ENCODE results near the gene LCMT2.
"Not testable (repeated sequence)": the region's sequence is repeated elsewhere in the genome, so short reads cannot be mapped to it uniquely, and the experiment has no call there.

Gene LCMT2

DNA sequence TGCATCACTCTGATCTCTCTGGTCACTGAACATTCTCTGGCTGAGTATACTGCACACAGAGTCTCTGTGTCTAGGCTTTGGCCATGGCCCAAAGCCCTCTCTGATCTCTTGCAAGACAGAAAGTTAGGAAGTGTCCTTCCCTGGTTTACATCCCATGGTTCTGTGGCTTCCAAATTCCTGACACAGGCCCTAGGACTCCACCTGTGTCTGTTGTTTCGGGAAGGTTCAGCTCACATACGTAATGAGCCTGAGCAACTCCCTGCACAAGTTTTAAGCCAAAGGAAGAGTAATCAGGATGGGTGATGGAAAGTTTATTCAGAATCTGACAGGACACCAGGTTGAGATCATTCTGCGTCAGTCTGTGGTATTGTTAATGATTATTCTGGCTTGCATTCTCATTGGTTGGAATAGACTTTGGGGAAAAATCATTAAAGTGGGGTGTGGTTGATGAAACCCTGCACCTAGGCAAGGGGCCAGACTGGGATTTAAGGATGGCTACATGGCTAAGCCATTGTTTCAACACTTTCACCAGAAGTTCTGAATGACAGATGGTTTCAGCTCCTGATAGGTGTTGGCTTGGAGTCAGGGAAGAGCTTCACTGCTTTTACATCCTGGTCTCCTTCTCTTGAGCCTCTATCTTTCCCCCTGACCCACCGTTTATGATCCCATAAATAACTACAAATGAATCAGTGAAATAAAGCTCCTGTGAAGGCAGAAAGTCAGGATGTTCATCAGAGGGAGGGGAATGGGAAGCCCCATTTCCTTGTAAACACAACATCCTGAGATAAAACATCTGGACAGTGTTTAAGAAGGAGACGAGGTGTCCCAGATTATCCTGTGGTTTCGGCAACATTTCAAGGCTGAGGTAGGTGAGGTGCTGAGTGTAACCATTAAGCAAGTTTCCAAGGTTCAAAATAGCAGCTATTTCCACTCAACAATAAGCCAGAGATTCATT is 14.1 kb downstream of the LCMT2 start:
- DNase-seq (ENCODE audit: low spot score) = no peak

- no peak for DNase-seq (ENCODE audit: low spot score)
These were observed 16.2 kb downstream of the LCMT2 start for GRCh38 chr15:43314171-43314570.

DNA sequence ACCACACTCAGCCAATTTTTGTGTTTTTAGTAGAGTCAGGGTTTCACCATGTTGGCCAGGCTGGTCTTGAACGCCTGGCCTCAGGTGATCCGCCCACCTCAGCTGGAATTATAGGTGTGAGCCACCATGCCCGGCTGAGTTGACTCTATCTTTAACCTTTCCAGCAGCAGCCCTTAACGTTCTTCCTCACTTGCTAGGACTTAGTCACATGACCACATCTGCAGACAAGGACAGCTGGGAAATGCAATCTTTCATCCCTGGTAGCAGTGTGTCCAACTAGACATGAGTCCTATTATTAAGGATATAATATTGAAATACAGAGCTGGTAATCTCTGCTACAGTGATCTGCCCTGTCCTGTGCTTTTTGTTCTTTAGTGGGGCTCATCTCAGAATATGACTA is 18.0 kb downstream of the LCMT2 start:
- no peak for DNase-seq (ENCODE audit: low spot score)

DNA sequence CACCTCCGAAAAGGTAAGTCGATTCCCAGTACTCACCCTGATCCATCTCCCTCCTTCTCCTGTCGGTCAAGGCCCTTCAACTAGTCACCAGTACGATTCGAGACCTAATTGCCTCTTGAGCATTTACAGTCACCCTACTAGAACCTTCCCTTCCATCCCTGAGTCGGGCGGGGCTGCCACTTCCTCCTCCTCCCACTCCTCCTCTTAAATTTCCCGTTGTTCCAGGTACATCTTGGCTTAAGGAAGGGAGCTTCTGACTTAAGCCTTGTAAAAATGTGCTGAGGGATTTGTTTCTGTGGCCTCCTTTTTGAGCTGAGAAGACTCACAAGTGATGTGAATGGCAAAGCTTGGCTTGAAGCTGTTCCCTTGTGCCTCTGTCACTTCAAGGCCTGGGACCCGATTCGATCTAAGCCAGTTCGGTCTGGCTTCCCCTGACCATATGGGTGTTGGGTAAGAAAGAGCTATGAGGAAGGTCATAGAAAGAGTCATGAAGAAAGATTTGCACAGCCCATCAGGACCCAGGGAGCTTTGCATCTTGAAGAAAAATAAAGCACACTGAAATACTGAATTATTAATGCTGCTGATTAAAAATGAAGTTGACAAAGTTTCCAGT is 28.1 kb downstream of the LCMT2 start, which contains the start of gene TGM7:
TSS of gene TGM7 (minus strand) at position 51 of the 613 bp plus-strand sequence.
- DNase-seq (ENCODE audit: low spot score) = no peak

DNA sequence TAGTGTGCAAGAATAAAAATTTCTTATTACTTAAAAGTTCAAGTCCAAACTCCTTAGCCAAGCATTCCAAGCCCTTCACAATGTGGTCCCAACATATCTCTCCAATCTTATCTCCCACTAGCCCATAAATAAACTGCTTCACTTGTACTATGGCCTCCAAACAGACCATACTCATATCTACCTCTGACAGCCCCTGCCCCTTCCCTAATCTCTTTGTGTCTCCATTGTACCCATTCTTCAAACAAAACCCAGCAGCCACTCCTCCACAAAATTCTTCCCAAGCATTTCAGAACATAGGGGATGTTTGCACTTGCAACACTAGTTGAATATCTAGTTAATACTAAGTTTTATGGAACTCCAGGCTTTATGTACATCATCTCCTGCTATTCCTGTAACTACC is 30.5 kb downstream of the LCMT2 start:
- DNase-seq (ENCODE audit: low spot score) = no peak

- no peak for DNase-seq (ENCODE audit: low spot score)
These were observed 31.0 kb downstream of the LCMT2 start for GRCh38 chr15:43299411-43299810.

- no peak for DNase-seq (ENCODE audit: low spot score)
These were observed 36.2 kb downstream of the LCMT2 start for GRCh38 chr15:43294091-43294706.

- DNase-seq (ENCODE audit: low spot score) = no peak
These were observed 36.9 kb downstream of the LCMT2 start for GRCh38 chr15:43293432-43293831.

GRCh38 chr15:43292375-43293078 is 37.8 kb downstream of the LCMT2 start:
- DNase-seq (ENCODE audit: low spot score) = no peak

GRCh38 chr15:43289656-43290055 is 40.7 kb downstream of the LCMT2 start:
- not testable (repeated sequence) for DNase-seq (ENCODE audit: low spot score)

DNA sequence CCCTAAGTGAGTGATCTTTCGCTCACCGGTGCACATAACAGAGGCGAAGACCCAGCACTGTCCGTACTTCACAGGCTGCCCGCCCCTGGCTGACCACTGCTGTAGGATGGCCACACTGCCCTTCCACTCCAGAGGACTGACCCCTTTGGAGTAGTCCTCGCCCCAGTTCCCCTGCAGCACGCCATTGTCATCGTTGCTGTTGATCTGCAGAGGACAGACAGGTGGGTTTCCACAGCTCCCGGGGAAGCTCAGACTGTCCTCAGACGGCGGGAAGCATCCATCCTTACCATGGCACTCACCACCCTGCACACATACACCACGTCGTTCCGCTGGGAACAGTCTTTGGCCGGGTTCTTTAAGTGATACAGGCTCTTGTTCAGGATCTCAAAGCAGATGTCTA is 43.1 kb downstream of the LCMT2 start:
- DNase-seq (ENCODE audit: low spot score) = no peak

- no peak for DNase-seq (ENCODE audit: low spot score)
These were observed 44.3 kb downstream of the LCMT2 start for GRCh38 chr15:43286074-43286473.

DNA sequence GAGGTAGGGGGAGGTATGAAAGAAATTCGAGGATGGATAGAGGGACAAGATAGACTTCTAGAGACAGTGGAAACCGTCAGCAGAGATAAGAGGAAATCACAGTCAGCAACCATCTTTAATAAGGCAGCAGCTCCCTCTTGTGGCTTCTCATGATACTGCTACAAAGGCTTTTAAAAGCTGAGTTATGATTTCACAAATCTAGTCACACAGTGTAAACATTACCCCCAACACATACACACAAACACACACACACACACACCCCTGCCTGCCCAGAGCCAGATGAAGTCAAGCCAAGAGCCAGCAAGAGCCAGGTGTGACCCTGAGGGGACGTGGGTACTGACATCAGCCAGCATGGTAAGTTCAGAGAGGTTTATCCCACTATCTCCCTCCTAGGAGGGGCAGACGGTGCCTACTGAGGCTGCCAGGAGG is 44.8 kb downstream of the LCMT2 start:
- DNase-seq (ENCODE audit: low spot score) = no peak

- DNase-seq (ENCODE audit: low spot score) = no peak
These were observed 46.8 kb downstream of the LCMT2 start for GRCh38 chr15:43283526-43283925.

- no peak for DNase-seq (ENCODE audit: low spot score)
These were observed 48.3 kb downstream of the LCMT2 start for GRCh38 chr15:43281926-43282602.

GRCh38 chr15:43280996-43281395 is 49.4 kb downstream of the LCMT2 start:
- DNase-seq (ENCODE audit: low spot score) = no peak

- no peak for DNase-seq (ENCODE audit: low spot score)
These were observed 50.9 kb downstream of the LCMT2 start for GRCh38 chr15:43279496-43279895.

GRCh38 chr15:43278869-43279268 is 51.5 kb downstream of the LCMT2 start:
- DNase-seq (ENCODE audit: low spot score) = no peak

DNA sequence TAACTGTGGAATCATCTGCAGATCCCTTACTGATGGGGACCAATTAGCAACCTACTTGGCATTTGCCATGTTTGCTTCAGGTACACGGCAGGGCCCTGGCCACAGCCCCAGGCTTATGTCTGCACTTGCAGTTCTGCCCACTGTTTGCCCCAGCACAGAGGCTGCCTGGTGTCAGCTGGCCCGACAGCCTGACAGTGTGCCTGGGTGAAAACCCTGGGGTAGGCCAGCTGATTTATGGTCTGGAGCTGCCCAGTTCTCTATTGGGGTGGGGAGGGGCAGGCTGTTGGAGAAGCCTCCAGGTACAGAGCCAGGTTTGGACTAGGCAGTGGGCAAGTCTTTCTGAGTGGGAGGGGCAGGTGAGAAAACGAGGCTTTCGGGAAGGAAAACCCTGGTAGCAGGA is 52.5 kb downstream of the LCMT2 start:
- DNase-seq (ENCODE audit: low spot score) = no peak

DNA sequence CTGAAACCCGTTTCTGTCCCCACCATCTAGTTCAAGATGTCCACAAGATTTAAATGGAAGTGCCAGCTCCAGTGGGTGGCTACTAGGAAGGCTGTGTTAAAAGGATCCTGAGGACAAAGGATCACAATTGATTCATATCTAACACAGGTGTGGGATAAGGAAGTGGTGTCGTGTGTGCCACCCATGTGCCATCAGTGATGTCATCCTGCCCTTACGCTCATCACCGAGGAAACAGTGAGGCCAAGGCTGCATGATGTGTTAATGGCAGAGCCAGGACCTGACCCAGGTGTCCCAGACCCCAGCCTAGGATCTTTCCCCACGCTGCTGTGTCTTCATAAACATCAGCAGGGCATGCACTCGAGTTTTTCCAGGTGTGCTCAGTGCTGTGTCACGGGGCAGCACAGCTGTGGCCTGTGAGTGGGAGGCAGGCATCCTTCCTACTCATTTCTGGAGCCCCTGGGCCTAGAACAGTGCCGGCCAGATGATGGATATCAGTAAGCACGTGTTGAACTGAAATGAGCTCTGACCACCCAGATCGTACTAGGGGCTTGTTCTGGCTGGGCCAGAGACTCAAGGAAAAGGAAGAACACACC is 53.0 kb downstream of the LCMT2 start:
- DNase-seq (ENCODE audit: low spot score) = no peak

DNA sequence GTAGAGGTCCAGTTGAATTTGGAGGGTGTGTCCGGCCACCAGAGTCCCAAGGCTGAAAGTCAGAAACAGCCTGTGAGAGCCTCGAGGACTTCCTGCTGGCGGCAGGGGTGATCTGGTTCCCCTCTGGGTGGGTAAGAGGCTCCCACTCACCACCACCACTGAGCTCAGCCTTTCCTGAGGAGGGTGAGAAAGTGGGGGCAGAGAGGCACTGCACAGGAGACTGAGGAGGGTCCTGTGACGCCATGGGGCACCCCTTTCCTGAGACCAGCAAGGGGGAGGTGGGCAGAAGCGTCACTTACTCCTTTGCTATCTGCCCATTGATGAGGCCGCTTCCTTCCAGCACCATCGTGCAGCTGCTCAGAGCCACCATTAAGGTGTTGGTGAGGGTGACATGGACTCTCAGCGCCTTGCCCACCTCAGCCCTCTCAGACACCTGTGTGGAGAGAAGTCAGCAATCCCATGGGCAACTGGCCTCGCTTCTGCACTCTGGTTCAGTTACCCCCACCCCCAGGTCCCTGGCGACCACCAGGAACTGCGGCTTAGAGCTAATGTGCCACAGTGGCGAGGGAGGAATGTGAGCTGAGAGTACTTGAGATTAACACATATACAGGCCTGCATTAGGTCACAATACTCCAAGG is 53.7 kb downstream of the LCMT2 start:
- DNase-seq (ENCODE audit: low spot score) = no peak

Data from ecto neural progenitor cell (in vitro differentiated cells).